ENCODE data around the gene CSNK2A3.
"Not testable (repeated sequence)": the region's sequence is repeated elsewhere in the genome, so short reads cannot be mapped to it uniquely, and the experiment has no call there.

The CSNK2A3 gene
- long read RNA-seq, donor 1, partial matches to known transcripts: 0 of 1 reads
- long read RNA-seq, donor 1, other reads (novel, unspliced or antisense): 0 of 1 reads
- long read RNA-seq, donor 2, partial matches to known transcripts: 0 of 3 reads
- long read RNA-seq, donor 2, other reads (novel, unspliced or antisense): 0 of 3 reads
- long read RNA-seq, donor 3, partial matches to known transcripts: 0 of 1 reads
- long read RNA-seq, donor 3, other reads (novel, unspliced or antisense): 0 of 1 reads
- long read RNA-seq, donor 4, partial matches to known transcripts: 0 of 4 reads
- long read RNA-seq, donor 4, other reads (novel, unspliced or antisense): 0 of 4 reads
- long read RNA-seq, donor 5, partial matches to known transcripts: 0 of 1 reads
- long read RNA-seq, donor 5, other reads (novel, unspliced or antisense): 0 of 1 reads
- long read RNA-seq, donor 6, partial matches to known transcripts: 0 of 4 reads
- long read RNA-seq, donor 6, other reads (novel, unspliced or antisense): 0 of 4 reads
- long read RNA-seq, donor 7, transcript CSNK2A3-201 (1 exons, 1,416 nt): major isoform, 8 of 8 reads
- long read RNA-seq, donor 7, partial matches to known transcripts: 0 of 8 reads
- long read RNA-seq, donor 7, other reads (novel, unspliced or antisense): 0 of 8 reads
- long read RNA-seq, donor 8, transcript CSNK2A3-201 (1 exons, 1,416 nt): major isoform, 5 of 5 reads
- long read RNA-seq, donor 8, partial matches to known transcripts: 0 of 5 reads
- long read RNA-seq, donor 8, other reads (novel, unspliced or antisense): 0 of 5 reads

- not testable (repeated sequence) for DNase-seq
Observed at GRCh38 chr11:11352878-11353277, at the start of gene CSNK2A3. CSNK2A3 (minus strand) TSS chr11:11353250; CDS start chr11:11353119, 131 bp downstream.

DNA sequence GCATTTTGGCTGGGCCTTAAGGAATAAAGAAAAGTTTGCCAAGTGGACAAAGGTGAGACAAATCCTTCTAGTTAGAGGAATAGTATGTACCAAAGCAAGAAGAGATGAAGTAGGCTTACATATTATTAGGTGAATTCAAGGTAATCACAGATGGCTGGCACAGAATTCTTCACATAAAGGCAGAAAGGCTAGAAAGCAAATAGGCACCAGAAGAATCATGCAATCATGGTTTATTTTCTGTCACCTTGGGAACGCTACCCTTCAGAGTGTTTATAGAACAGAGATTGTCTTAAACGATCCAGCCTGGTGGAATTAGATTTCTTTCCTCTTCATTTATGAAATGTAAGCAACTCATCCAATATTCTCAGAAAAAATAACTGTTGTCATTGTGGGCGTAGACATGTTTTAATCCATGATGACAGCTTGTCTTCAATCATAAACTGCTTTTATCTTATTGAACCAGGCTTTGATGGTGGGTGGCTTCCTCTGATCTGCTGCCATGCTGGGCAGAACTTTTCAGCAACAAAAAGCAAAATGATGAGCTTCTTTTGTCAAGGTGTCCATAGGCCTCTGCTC is 49.0 kb upstream of the CSNK2A3 start:
- no peak for DNase-seq

DNA sequence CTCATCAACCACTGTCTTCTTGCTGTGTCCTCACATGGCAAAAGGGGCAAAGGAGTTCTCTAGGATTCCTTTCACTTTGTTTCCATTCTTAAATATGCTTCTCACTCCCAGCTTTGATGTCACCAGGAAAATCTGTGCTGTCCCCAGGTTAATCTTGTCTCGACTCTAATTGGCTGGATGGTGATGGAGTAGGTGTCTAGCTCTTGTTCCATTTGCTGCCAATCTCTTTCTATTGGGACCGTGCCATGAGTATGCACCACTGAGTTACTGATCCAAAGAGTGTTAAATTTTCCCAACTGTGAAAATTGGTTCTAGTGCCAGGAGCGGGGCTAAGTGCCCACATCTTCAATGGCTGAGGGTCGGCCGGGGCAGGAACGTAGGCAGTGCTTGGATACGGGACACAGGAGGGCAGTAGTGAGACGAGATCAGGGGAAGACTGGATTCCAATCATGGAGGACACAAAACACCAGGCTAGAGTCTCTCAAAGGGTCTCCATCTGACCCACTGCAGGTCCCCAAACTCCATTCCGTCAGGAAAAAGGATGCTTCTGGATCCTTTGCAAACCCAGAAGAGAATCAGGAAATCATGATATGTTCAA is 47.7 kb upstream of the CSNK2A3 start:
- no peak for DNase-seq

DNA sequence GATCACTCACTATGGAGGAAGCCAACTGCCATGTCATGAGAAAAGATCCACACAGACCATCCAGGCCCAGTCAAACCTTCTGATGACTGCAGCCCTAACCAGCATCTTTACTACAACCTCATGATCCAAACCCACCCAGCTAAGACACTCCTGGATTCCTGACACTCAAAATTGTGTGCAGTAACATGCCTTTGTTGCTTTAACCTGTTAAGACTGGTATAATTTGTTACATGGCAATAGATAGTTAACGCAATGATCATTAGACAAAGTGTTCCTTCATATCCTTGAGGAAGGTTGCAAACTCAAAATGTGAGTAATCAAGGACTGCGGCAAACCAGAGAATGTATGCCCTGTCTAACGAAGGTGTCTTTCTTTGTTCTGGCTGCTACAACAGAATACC is 47.1 kb upstream of the CSNK2A3 start:
- DNase-seq: no peak

- no peak for DNase-seq
Observed at GRCh38 chr11:11397781-11398180, 44.7 kb upstream of the CSNK2A3 start.

GRCh38 chr11:11397036-11397415 is 44.0 kb upstream of the CSNK2A3 start:
- no peak for DNase-seq

GRCh38 chr11:11396301-11397035 is 43.4 kb upstream of the CSNK2A3 start:
- no peak for DNase-seq

- DNase-seq: no peak
Observed at GRCh38 chr11:11395126-11395525, 42.1 kb upstream of the CSNK2A3 start.

GRCh38 chr11:11394241-11394640 is 41.2 kb upstream of the CSNK2A3 start:
- DNase-seq: no peak

GRCh38 chr11:11391796-11392463 is 38.9 kb upstream of the CSNK2A3 start:
- no peak for DNase-seq

GRCh38 chr11:11391169-11391568 is 38.1 kb upstream of the CSNK2A3 start:
- DNase-seq: no peak

- no peak for DNase-seq
Observed at GRCh38 chr11:11390068-11390771, 37.2 kb upstream of the CSNK2A3 start.

DNA sequence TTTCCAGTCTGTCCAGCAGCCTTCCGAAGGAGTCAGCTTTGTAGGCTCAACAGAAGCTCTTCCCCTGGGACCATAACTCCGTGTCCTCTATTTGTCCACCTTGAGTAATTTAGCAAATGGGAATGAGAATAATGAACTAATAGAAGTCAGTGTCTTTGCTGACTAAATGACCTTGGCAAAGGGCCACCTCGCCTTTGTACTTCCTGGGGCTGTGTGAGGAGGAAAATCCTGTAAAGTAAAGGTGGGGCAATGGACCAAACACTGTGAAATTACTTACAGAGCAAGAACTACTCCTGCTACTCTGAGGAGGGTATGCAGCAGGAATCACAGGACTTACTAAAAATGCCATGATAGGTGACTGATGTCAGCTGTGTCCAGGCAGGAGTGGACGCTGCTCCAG is 36.2 kb upstream of the CSNK2A3 start:
- no peak for DNase-seq

DNA sequence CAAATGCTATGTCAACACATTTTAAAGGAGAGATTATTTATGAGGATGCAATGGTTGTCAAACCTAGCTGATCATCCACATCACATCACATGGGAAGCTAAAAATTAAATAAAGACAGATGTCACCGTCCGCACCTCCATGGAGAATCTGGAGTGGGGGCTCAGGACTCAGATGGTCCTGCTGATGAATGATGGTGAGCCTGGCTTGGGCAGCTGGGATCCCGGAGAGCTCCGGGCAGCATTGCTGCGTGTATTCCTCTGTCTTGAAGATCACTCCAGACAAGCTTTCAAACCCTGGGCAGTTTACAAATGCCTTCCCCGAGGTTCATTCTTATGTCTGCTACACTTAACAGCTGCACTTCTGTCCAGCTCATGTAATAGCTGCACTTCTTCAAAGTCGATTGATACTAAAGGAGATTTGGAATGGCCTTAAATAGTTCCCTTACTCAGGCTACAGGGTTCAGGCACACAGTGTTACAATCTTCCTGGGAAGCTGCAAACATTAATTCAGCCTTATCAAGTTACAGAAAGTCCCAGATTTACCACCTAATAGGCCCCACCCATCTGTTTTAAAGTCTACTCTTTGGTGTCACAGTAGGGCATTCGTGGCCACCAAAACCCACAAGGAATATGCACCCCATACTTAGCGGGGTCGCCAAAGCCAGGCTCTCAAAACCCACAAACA is 34.7 kb upstream of the CSNK2A3 start:
- DNase-seq: no peak

GRCh38 chr11:11387207-11387606 is 34.2 kb upstream of the CSNK2A3 start:
- no peak for DNase-seq

- DNase-seq: no peak
Observed at GRCh38 chr11:11384829-11385228, 31.8 kb upstream of the CSNK2A3 start.

DNA sequence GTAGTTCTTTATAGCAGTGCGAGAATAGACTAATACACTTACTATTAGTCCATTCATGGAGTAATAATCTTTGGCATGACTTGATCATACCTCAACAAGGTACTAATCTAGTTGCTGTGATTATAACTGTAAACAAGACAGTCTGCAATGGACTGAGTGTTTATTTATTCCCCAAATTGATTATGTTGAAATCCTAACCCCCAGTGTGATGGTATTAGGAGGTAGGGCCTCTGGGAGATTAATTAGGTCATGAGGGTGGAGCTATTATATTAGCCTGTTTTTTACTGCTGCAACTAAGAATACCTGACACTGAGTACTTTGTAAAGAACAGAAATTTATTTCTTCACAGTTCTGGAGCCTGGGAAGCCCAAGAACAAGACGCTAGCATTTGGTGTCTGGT is 30.9 kb upstream of the CSNK2A3 start:
- no peak for DNase-seq

- DNase-seq: no peak
Observed at GRCh38 chr11:11382858-11383532, 29.9 kb upstream of the CSNK2A3 start.

GRCh38 chr11:11381471-11382105 is 28.5 kb upstream of the CSNK2A3 start:
- DNase-seq: no peak
